K562 (cell line): ENCODE data around the gene ZFPM1. TPM values are rescaled to one million over a fixed set of nuclear protein-coding genes. Genes with fewer than 3 reads are reported as not detected.

Source experiments
- C11orf30 ChIP-seq: fragments of 450-650 bp; IDR thresholded peaks from 2 replicates; pipeline ENCODE4 v1.6.1; 2016; ENCODE audit warnings: low read depth, mild to moderate bottlenecking
- CBFB ChIP-seq: sonication (generic); formaldehyde crosslinking; IDR thresholded peaks from 2 replicates; pipeline ENCODE4 v1.4.0; 2020; ENCODE audit warnings: mild to moderate bottlenecking, missing genetic modification reagents
- CEBPZ ChIP-seq: fragments of 150-350 bp; IDR thresholded peaks from 2 replicates; pipeline ENCODE4 v1.6.1; 2014; ENCODE audit warnings: low read depth, mild to moderate bottlenecking, low read length, borderline replicate concordance
- E2F8 ChIP-seq: fragments of 450-650 bp; IDR thresholded peaks from 2 replicates; pipeline ENCODE4 v1.7.1; 2018; ENCODE audit warnings: mild to moderate bottlenecking, low read depth; ENCODE audit not compliant: partially characterized antibody
- EHMT2 ChIP-seq: fragments of 450-650 bp; IDR thresholded peaks from 2 replicates; pipeline ENCODE4 v1.6.1; 2018; ENCODE audit warnings: antibody characterized with exemption
- FUS ChIP-seq: fragments of 200-400 bp; formaldehyde crosslinking; optimal IDR thresholded peaks from 2 replicates; pipeline ENCODE3; 2017; ENCODE audit warnings: low read depth, low read length
- GABPB1 ChIP-seq: sonication (generic); formaldehyde crosslinking; IDR thresholded peaks from 2 replicates; pipeline ENCODE4 v1.8.0; 2022; ENCODE audit warnings: mild to moderate bottlenecking, missing genetic modification reagents
- MYBL2 ChIP-seq, 2 experiments: fragments of 450-650 bp in 1 of 2; sonication (generic) in 1 of 2; formaldehyde crosslinking in 1 of 2; IDR thresholded peaks; 2 replicates each; pipeline versions ENCODE4 v1.6.1 to v1.8.1; 2017 to 2022; ENCODE audit warnings: borderline replicate concordance in 1 of 2, inconsistent platforms in 1 of 2, low read depth in 1 of 2, mild to moderate bottlenecking in 1 of 2, missing genetic modification reagents in 1 of 2, moderate library complexity in 1 of 2
- MYC ChIP-seq, 2 experiments: fragments of 250-450 bp in 1 of 2; sonication (Bioruptor Pico) in 1 of 2; IDR thresholded peaks; 2 replicates each; pipeline versions ENCODE4 v1.5.1 to v1.6.1; 2012 to 2021; ENCODE audit warnings: low read depth in 2 of 2, borderline replicate concordance in 1 of 2, improper control_type of control experiment in 1 of 2, low read length in 1 of 2, mild to moderate bottlenecking in 1 of 2, moderate library complexity in 1 of 2
- POLR2A ChIP-seq: fragments of 450-650 bp; conservative IDR thresholded peaks from 2 replicates; pipeline ENCODE4 v1.6.1; 2016
- RAD51 ChIP-seq: fragments of 450-650 bp; IDR thresholded peaks from 2 replicates; pipeline ENCODE4 v1.7.1; 2016; ENCODE audit warnings: low read depth, mild to moderate bottlenecking, borderline replicate concordance
- RFX7 ChIP-seq: fragments of 250-450 bp; sonication (Bioruptor Pico); IDR thresholded peaks from 2 replicates; pipeline ENCODE4 v1.5.1; 2021; ENCODE audit warnings: mild to moderate bottlenecking
- STAT6 ChIP-seq: sonication (generic); formaldehyde crosslinking; IDR thresholded peaks from 2 replicates; pipeline ENCODE4 v1.8.1; 2023; ENCODE audit warnings: mild to moderate bottlenecking, missing genetic modification reagents
- TEAD1 ChIP-seq, 2 experiments: fragments of 450-650 bp in 1 of 2; sonication (generic) in 1 of 2; formaldehyde crosslinking; IDR thresholded peaks; 2 replicates each; pipeline versions ENCODE4 v1.4.0 to v1.8.0; 2020 to 2022; ENCODE audit warnings: mild to moderate bottlenecking in 2 of 2, missing genetic modification reagents in 1 of 2
- ZEB2 ChIP-seq: fragments of 450-650 bp; IDR thresholded peaks from 2 replicates; pipeline ENCODE4 v1.6.1; 2016
- ZNF740 ChIP-seq, 3 experiments: fragments of 200-800 bp in 1 of 3; sonication (Bioruptor generic) in 1 of 3; sonication (generic) in 1 of 3; formaldehyde crosslinking in 1 of 3; IDR thresholded peaks; 2 replicates each; pipeline versions ENCODE4 v1.6.1 to v1.8.0; 2016 to 2022; ENCODE audit warnings: mild to moderate bottlenecking in 2 of 3, missing compliant biosample characterization in 2 of 3, missing genetic modification characterization in 2 of 3, missing genetic modification reagents in 1 of 3
- polyA plus RNA-seq, 8 experiments: library from polyadenylated mRNA; depleted of rRNA in 4 of 8; stranded (reverse) in 5 of 8; unstranded in 3 of 8; fragments of >200 nt; fragmentation: Nextera tagmentation in 2 of 8; fragmentation: Illumina TruSeq in 1 of 8; extraction: Ambion mirVana in 2 of 8; extraction: Trizol in 1 of 8; gene quantifications; 2 replicates each; pipeline versions ENCODE4 v1.2.1 to v1.2.3, GENCODE V29; 2011 to 2014; ENCODE audit warnings: inconsistent platforms in 1 of 8, missing spikeins in 1 of 8
- total RNA-seq, 7 experiments: library from RNA; depleted of rRNA in 6 of 7; stranded (reverse); fragments of >200 nt in 6 of 7; fragmentation: Illumina TruSeq in 2 of 7; extraction: Trizol in 2 of 7; gene quantifications; 2 replicates each; pipeline versions ENCODE4 v1.2.1 to v1.2.3, GENCODE V29; 2011 to 2021; ENCODE audit warnings: low replicate concordance in 1 of 7

Gene ZFPM1
- total and polyA plus RNA-seq, 9 of the 15 experiments (the other 6 are each of a cell fraction or from before 2014, with no cell fraction given): 0.03 to 35.9 (median 1.4) TPM

- peak; percentile 89 to 98; a peak in 3 of 4 replicates for TF ChIP-seq TEAD1 (CRISPR knock-in tag; IDR thresholded peaks at IDR 0.05)
- no peak for TF ChIP-seq POLR2A
- no peak for TF ChIP-seq RFX7 (CRISPR knock-in tag)
- TF ChIP-seq GABPB1: peak; percentile 52
- TF ChIP-seq MYBL2 (IDR thresholded peaks at IDR 0.05; ENCODE audit: low read depth): no peak
- TF ChIP-seq MYBL2 (CRISPR knock-in tag; IDR thresholded peaks at IDR 0.05; ENCODE audit: borderline replicate concordance): no peak
- TF ChIP-seq STAT6: no peak
- TF ChIP-seq CEBPZ: no peak
- no peak for TF ChIP-seq EHMT2
- TF ChIP-seq CBFB (CRISPR knock-in tag): no peak
- no peak for TF ChIP-seq ZEB2
- TF ChIP-seq FUS: no peak
- no peak for TF ChIP-seq ZNF740 (CRISPR knock-in tag; IDR thresholded peaks at IDR 0.05)
- TF ChIP-seq ZNF740 (tag; IDR thresholded peaks at IDR 0.05): no peak
- TF ChIP-seq RAD51: no peak
- no peak for TF ChIP-seq E2F8
- peak; percentile 12; the same call in 1 of the 2 replicates for TF ChIP-seq MYC (IDR thresholded peaks at IDR 0.05; ENCODE audit: low read depth, low read length)
- TF ChIP-seq MYC (CRISPR knock-in tag; IDR thresholded peaks at IDR 0.05; ENCODE audit: borderline replicate concordance, low read depth): no peak
- no peak for TF ChIP-seq C11orf30
These were observed 8.5 kb downstream of the ZFPM1 start (continued) for GRCh38 chr16:88461331-88462269.
